NB4 (cell line): ENCODE results near the gene IRAK1.

Experiments used
- DNase-seq: peaks from one replicate; pipeline ENCODE4 v3.0.0; 2010; ENCODE audit warnings: low read depth
- H3K4me3 ChIP-seq: one replicate; pipeline ENCODE4 v1.5.1; 2011; ENCODE audit warnings: mild to moderate bottlenecking, low read depth, low read length, moderate library complexity
- CTCF ChIP-seq: IDR thresholded peaks from one replicate; pipeline ENCODE4 v1.5.1; 2012; ENCODE audit warnings: low read depth, low read length
- MAX ChIP-seq: IDR thresholded peaks from 2 replicates; pipeline ENCODE4 v1.6.1; 2011; ENCODE audit warnings: low read depth, low read length
- MYC ChIP-seq: IDR thresholded peaks from 2 replicates; pipeline ENCODE4 v1.6.1; 2011; ENCODE audit warnings: low read depth, low read length
- POLR2A ChIP-seq: IDR thresholded peaks from 2 replicates; pipeline ENCODE4 v1.6.1; 2011; ENCODE audit warnings: mild to moderate bottlenecking; ENCODE audit not compliant: insufficient read length; ENCODE audit errors: extremely low read depth

IRAK1 gene

GRCh38 chrX:154020536-154021115, 924 bp upstream of the IRAK1 start:
- TF ChIP-seq POLR2A (no peak), CTCF (no peak), MAX (no peak), MYC (no peak)
- peak overlapping the region; percentile 69 for H3K4me3 ChIP-seq
- DNase-seq: peak; percentile 63

- DNase-seq: peak; percentile 40
- TF ChIP-seq CTCF (no peak), MYC (peak; percentile 32)
- H3K4me3 ChIP-seq: peak overlapping the region; percentile 85
Observed at GRCh38 chrX:154019061-154019621, 561 bp downstream of the IRAK1 start.

- TF ChIP-seq CTCF: no peak
- no peak for TF ChIP-seq MAX
- H3K4me3 ChIP-seq: peak overlapping the region; percentile 85
- peak; percentile 25 for DNase-seq
Observed at GRCh38 chrX:154018518-154019060, 1.1 kb downstream of the IRAK1 start.

- TF ChIP-seq MYC (no peak), MAX (no peak), CTCF (no peak), POLR2A (no peak)
- DNase-seq: no peak
- H3K4me3 ChIP-seq: peak overlapping the region; percentile 85
Observed at GRCh38 chrX:154017766-154018517, 1.8 kb downstream of the IRAK1 start.

DNA sequence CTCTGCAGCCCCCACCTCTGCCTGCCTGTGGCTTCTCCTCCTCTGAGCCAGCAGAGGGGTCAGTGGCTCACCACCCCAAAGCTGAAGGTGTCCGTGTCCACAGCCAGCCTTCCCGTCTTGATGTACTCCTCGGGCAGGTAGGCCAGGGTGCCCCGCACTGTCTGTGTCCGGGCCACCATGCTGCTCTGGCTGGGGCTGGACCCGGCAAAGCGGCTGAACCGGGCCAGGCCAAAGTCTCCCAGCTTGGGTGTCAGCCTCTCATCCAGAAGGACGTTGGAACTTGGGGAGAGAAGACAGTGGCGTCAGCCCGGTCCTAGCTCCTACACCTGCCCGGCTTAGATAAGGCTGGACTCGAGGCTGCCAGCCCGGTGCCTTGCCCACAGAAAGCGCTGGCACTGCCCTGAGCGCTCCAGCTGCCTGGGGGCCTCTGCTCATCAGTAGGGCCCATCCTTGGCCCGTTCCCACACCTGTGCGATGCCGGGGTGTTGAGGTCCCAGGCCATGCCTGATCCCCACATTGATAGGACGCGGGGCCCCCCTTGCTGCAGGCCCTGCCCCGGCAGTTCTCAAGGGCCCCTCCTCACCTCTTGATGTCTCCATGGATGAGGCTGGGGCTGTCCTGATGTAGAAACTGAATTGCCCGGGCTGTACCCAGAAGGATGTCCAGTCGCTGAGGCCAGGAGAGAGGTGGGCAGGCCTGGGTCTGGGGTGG, 3.2 kb downstream of the IRAK1 start:
- no peak for DNase-seq
- H3K4me3 ChIP-seq: no peak overlapping the region
- TF ChIP-seq CTCF (no peak), MYC (no peak), MAX (no peak), POLR2A (no peak)
